Glomerular visceral epithelial cell (primary cell): Measurements from ENCODE around the gene GRIFIN.
"Not testable (repeated sequence)": the region's sequence is repeated elsewhere in the genome, so short reads cannot be mapped to it uniquely, and the experiment has no call there.

Experiments
- DNase-seq: peaks from one replicate; pipeline ENCODE4 v3.0.0-alpha.2; 2016; ENCODE audit errors: extremely low spot score

GRIFIN gene

DNA sequence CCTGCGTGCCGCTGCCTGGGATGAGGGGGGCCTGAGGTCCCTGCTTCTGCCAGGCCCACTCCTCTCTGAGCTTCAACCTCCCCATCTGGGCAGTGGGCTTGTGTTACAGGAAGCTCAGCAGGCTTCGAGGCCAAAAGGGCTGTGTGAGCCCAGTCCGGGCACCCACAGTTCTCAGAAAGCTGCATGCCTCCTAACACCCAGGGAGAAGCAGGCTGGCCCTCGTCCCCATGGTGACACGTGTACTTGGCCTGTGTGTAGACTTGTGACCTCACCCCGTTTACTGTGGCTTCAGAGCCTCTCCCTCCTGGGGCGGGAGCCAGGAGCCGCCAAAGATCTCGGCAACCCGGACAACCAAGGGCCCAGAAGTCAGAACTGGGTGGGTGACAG is 2.2 kb upstream of the GRIFIN start:
- DNase-seq: peak; percentile 40

DNA sequence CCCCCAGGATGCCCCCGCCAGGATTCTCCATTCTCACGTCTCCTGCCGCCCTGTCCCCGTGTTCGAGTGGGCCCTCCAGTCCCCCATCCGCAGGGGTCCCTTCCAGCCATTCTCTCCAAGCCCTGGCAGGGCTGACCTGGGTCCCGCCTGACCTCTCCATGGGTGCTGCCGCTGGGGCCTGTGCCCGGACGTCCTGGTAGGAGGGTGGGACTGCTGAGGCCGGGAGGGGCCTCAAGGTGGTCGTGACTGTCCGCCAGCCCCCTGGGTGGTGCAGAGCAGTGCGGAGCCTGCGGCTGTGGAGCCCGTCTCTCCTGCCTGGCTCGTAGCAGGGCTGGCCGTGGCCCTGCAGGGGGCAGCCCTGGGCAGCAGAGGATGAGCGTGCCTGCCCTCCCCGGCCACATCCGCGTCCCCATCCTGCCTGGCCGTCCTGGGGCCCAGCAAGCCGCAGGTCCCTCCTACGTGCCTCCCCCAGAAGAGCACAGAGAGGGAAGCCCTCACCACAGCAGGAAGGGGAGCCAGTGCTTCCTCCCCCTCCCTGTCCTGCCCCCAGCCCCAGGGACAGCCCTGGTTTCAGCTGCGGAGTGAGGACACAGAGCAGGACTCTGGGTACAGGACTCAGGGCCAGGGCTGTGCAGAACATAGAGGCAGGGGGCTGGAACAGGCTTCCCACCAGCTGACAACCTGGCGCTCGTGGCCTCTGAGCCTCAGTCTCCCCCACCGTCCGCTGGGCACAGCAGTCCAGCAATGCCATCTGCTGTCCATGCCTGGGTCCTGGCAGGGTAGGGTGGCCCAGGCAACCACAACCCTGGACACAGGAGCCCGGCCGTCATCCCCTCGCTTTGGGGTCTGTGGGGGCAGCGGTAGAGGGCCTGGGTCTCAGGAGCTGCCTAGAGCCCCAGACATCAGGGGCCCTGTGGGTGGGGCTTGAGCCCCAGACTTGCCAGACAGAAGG is 1.5 kb upstream of the GRIFIN start:
- peak; percentile 76 for DNase-seq

DNA sequence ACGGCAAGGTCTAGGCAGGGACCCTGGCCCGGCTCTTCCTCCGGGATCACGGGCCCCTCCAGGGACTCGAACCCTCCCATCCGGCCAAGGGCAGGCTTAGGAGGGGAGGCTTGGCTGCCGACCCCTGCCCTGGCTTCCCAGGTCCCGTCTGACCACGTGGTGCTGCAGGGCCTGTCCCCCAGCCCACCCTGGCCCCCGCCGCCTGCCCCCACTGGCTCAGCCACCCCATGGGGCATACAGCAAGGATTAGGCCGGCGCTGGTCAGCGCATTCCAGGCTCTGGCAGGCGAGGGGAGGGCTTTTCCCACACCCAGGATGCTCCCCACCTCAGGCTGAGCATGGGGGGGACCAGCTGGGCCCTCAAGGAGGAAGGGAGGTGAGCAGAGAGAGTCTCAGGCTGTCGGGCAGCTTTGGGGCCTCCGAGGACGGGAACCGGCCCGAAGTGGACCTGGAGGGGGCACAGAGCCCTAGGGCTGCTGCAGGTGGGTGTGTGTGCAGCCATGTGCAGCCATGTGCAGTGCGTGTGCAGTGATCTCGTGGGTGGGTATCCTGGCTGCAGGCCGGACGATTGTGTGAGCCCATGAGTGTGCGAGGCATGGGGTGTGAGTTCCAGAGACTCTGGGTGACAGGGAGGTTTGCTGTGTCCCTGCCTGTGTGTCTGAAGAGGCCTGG is 713 bp upstream of the GRIFIN start:
- DNase-seq: no peak

DNA sequence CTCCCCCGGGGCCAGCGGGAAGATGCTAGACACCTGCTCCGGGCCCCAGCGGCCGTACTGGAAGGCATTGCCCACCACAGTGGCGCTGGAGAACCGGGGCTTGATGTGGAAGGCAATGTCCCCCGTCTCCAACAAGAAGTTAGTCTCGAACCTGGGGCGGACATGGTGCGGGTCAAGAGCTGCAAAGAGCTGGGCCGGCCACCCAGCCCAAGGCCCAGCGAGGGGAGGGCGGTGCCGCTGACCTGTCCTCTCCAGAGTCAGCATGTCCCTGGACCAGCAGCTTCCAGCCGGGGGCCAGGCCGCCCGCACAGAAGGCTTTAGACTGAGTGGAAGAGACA is 551 bp downstream of the GRIFIN start:
- no peak for DNase-seq

DNA sequence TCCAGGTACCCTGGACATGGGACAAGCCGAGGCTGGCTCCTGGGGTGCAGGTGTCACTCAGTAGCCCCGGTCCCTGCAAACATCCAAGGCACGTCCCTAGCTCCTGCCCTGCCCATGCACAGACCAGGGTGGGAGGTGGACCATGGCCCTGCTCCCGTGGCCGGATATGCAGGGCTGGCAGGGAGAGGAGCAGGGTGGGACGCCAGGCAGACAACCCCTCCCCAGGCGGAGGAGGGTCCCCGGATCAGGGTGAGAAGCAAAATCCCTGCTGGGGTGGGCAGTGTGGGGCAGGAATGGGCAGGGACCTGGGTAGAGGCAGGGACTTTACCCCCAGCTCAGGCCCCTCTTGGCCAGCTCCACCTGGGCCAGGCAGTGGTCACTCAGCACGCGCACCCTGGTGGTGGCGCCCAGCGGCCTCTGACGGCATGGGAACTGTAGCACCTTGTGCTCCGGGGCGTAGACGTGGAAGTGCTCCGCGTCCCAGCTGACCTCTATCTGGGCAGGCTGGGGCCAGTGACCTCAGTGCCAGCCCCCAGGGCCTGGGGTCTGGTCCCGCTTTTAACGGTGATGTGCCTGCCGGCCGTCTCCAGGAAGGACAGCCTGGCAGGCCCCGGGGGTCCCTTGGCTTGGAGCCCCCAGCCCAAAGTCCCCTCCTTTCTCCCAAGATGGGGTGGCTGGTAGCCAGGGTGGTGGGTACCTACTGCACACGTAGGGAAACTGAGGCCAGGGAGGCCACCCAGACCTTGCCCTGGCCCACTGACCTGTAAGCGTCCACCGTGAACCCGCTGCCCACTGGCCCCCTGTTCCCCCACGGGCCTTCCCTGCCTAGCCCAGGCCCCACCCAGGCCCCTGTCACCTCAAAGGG is 1.2 kb downstream of the GRIFIN start:
- no peak for DNase-seq

DNA sequence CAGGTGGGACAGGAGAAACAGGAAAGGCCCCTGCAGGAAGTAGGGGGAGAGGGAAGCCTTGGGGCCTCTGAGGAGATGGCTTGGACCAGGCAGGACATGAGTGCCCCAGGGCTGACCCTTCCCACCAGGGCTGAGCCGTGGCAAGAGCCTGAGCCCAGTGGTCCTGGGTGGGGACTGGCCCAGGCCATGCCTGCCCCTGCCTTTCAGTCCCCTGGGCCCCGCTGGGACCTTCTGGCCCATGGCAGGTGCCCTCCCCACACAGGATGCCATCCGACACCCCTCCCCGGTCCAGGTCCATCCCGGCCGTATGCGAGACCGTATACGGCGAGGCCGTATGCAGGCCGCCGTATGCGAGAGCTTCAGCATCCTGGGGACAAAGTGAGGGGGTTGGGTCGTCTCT is 2.0 kb downstream of the GRIFIN start:
- no peak for DNase-seq

DNA sequence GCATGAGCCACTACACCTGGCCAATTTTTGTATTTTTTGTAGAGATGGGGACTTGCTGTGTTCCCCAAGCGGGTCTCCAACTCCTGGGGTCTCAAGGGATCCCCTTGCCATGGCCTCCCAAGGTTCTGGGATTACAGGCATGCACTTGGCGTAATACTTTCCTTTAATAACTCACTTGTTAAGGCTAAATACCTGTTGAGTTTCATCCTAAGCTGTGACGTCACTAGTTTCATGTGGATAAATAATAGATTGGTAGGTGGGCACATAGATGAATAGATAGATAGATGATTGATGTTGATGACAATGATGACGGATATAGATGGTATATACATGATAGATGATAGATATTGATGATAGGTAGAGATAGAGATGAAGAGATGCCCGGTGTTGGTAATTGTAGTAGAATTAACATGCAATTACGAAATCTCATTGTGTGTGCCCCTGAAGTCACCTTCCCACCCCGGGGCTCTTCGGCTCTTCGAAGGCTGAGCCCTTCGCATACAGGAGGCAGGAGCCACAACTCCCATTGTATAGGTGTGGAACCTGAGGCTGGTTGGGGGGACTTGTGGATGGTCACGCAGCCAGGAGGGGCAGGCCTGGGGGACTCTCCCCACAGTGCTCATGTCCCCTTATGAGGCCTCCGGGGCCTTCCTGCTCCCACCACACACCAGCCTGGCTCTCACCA is 2.6 kb downstream of the GRIFIN start:
- no peak for DNase-seq

DNA sequence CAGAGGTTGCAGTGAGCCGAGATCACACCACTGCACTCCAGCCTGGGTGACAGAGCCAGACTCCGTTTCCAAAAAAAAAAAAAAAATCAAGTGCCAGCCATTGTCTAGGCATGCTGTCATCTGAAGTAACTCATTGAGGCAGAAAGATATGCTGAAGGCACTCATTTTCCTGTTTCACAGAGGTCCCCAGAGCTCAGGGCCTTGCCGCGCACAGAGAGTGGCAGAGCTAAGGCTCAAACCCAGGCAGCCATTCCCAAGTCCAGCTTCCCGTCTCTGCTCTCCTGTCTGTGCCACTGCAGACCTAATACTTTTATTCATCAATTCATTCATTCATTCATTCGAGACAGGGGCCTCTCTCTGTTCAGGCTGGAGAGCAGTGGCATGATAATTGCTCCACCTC is 3.5 kb downstream of the GRIFIN start:
- peak; percentile 24 for DNase-seq

DNA sequence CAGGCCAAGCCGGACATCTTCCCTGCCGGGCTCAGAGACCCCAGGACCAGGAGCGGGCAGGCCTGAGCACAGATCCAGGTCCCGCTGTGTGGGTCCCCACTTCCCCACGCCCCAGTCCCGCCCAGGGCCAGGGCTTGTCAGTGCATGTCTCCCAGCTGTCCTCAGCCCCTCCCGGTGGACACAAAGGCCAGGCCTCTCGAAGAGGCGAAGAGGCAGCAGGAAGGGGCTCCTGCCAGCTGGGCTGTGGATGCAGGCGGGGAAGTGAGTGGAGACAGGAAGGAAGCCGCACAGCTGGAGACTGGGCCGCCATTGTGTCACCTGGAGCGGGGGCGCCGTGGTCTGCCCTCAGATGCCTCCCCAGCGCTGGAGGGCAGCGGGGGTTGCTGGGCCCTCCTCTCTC is 4.8 kb downstream of the GRIFIN start:
- no peak for DNase-seq

DNA sequence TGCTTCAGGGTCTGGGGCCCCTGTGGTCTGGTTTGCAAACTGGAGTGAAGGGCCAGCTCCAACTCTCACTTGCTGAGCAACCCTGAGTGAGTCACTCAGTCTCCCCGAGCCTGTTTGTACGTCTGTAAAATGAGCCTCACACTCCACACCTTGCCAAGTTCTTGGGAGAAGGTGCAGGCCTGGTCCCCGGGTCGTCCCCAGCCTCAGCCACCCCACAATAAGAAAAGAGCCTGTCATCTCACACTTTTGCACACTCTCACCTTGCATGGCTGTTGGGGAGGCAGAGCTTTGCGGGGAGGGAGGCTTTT is 5.2 kb downstream of the GRIFIN start:
- no peak for DNase-seq

DNA sequence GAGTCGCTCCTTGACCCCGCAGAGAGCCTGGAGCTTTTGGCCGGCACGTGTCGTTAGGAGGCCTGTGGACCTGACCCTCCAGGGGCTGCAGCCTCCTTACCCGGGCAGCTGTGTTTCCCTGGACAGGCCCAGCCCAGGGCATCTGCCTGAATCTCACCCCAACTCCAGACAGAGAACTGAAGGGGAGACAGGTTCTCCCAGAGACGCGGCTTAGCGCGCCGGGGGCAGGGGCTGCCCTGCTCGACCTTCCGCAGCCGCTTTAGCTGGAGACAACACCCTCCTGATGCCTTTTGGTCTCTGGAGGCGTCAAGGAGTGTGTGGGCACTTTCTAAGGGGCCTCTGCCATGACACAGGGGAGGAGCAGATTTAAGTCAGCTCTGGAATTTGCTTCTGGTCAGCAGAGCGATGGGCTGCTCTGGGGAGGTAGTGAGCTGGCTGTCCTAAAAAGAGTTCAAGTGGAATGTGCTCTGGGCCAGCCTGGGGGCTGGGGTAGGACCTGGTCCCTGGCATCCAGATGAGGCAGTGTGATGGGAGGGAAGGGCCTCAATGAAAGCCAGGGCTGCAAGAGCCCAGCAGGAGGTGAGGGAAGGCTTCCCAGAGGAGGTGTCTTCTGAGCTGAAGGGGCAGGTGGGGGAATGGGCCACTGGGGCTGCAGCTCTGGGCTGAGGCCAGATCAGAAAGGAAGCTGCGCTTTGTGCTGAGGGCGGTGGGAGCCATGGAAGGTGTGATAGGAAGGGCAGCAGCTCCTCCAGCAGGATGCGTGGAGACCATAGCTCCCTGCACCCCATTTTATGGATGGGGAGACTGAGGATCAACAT is 5.8 kb downstream of the GRIFIN start:
- DNase-seq: no peak

DNA sequence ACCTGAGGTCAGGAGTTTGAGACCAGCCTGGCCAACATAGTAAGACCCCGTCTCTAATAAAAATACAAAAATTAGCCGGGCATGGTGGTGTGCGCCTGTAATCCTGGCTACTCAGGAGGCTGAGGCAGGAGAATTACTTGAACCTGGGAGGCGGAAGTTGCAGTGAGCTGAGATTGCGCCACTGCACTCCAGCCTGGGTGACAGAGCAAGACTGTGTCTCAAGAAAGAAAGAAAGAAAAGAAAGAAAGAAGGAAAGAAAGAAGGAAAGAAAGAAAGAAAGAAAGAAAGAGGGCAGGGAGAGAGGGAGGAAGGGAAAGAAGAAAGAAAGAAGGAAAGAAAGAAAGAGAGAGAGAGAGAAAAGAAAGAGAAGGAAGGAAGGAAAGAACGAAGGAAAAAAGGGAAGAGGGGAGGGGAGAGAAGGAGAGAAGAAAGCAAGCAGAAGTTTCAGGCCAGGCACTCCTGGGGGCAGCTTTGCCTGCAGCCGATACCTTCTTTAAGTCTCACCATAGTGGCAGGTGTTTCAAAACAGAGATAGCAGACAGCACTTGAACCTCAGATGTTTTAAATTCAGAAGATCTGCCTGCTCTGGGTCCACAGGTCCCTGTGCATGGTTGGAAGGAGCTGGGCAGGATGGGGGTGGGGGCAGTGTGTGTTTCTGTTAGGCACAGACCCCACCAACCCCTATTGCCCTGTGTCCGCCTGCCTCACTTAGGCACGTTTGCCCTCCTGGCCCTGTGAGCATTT is 6.6 kb downstream of the GRIFIN start:
- not testable (repeated sequence) for DNase-seq

DNA sequence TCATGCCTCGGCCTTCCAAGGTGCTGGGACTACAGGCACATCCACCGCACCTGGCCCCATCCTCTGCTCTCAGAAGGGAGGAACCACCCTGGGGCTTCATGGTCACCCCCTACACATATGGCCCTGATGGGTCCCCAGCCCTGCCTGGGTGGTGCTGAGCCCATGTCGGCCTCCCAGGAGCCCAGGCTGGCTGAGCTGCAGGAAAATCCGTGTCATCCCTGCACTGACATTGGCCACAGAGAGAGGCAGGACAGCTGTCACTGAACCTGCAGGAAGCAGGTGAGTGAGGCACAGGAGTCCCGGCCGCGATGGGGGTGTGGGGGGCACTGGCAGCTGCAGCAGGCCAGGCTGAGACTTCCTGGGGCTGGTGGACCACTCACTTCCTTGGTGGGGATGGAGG is 8.0 kb downstream of the GRIFIN start:
- DNase-seq: no peak

DNA sequence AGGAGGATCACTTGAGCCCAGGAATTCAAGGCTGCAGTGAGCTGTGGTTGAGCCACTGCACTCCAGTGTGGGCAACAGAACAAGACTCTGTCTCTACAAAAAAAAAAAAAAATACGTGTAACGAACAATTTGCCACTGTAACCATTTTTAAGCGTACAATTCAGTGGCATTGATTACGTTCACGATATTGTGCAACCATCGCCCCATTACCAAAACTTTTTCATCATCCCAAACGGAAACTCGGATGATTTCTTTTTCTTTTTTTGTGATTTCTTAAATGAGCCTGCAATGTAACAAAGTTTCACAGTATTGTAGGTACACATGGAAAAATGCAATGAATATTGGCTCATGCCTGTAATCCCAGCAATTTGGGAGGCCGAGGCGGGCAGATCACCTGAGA is 9.5 kb downstream of the GRIFIN start:
- DNase-seq: no peak

DNA sequence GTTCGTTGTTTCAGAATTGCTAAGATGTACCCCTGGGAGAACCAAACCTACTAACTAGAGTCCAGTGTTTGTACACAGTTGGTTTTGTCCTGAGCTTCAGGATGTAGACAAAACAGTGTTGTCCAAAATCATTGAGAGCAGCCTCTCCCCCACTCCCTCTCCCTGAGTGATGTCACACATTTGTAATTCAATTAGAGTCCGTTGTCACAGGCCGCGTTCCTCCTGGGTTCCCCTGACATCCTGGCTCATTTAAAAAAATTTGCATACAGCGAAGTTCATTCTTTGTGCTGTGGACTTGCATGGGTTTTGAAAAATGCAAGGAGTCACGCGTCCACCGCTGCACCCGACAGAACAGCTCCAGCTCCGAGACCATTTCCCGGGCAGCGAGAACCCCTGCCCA is 10.3 kb downstream of the GRIFIN start:
- DNase-seq: no peak

DNA sequence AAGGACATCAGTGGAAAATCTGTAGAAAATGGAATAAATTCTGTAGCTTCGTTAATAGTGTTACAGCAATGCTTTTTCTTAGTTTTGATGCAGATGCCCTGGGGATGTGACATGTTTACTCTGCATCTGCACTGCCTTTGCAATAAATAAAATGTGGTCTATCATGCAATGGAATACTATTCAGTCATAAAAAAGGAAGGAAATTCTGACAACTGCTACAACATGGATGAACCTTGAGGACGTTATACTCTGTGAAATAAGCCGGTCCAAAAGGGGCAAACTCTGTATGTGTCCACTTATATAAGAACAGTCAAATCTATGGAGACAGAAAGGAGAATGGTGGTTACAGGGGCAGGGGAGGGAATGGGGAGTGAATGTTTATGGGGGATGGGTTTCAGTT is 13.5 kb downstream of the GRIFIN start:
- no peak for DNase-seq

DNA sequence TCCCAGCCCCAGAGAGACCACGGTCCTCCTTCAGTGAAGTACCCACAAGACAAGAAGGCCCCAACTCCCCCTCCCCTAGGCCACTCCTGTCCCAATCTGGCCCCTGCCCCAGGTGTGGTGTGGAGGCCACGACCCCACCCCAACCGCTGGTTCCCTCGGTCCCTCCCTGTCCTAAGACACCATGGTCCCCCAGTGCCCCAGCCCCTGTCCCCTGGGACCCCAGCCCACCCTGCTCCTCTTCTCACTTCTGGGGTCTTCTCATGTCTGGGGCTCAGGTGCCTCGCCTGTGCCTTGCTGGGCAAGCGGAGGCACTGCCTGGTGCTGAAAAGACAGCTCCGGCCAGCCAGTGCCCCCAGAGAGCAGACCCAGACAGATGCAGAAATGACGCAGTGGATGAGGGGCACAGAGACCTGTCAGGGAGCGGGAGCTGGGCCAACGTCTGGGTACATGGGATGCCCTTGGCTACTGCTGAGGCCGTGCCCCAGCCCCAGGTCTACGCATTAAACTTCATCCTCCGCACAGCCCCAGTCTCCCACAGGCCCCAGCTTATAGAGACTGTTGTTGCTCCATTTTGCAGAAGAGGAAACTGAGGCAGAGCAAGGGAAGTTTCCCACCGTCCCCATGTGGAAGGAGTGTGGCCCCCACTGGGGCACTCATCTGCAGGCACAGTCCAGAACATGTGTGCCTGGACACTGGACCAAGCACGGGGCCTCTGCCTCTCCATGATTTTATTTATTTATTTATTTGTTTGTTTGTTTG is 14.8 kb downstream of the GRIFIN start:
- DNase-seq: no peak

DNA sequence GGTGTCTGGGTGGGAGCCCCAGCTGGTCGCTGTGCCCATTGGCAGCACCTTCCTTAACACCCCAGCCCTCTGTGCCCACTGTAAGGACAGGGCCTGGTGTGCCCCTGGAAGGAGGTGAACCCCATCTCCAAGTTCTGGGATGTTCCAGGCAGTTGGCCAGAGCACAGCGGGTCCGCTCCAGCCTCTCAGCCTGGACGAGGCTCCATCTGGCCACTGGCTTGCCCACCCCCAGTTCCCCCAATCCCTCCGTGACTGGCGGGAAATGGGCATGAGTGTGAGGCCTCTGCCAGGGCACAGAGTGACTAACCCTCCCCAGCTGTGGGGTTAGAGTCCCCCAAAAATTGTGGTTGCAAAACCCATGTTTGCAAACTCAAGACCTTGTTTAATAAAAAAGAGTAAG is 15.6 kb downstream of the GRIFIN start:
- no peak for DNase-seq

DNA sequence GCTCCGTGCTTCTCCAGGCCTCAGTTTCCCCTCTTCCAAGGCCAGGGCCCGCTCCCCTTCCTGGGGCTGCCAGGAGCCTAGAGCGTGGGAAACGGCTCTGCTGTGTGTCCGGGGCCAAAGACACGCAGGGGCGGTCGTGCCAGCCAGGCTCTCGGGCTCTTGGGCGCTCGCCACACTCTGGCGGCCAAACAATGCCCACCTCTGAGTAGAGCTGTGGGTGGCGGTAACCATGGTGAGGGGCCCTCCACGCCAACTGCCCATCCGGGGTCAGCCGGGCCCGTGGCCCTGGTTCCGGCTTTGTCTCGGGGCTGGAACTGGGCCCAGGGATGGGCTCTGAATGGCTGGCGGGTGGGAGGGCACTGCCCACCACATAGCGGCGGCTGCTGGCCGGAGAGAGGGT is 16.0 kb downstream of the GRIFIN start:
- DNase-seq: no peak

DNA sequence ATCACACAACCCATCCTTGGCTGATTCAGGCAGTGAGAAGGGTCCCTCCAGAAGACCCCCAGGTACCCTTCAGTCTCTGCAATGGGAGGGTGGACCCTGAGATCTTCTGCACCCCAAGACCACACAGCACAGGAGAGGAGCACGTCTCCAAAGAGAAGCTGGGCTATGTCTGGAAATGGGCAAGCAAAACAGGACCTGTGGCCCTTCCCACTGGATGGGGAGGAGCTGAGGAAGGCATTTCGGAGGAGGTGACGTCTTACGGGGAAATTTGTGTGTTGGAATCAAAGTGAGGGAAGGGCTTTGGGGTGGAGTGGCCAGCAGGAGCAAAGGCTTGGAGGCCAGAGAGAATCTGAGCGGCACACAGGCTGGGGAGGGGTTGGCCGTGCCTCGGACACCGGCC is 16.5 kb downstream of the GRIFIN start:
- DNase-seq: no peak
